ENCODE results near the gene IFI27.

The IFI27 gene

DNA sequence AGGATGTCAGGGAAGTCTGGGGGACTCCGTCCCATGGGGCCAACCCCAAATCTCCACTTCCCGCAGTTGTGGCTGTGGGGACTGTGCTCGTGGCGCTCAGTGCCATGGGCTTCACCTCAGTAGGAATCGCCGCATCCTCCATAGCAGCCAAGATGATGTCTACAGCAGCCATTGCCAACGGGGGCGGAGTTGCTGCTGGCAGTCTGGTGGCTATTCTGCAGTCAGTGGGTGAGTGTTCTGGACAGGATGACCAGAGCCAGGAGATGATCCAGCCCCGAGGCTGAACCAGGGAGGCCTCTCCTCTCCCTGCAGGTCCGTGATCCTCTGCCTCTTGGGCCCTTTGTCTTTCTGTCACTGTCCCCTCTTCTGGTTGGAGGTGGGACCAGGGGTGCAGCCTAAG, 8.8 kb upstream of the IFI27 start:
- H3K36me3 ChIP-seq (ENCODE audit: control insufficient read depth in 4 of 4, insufficient read depth in 4 of 4, low read length in 3 of 4), result peaks cover 0 to 8% (median under 1%) of the 10 kb centered on the region in 4 experiments
- no peak overlapping the region for H3K4me3 ChIP-seq (ENCODE audit: control insufficient read depth in 1 of 7, extremely low read depth in 1 of 7, insufficient read depth in 4 of 7, low read depth in 2 of 7, low read length in 6 of 7)
- DNase-seq, result no peak
- 98% methylated on average over 5 of the region's 10 CpGs for WGBS (ENCODE audit: insufficient coverage)
- H3K4me1 ChIP-seq (ENCODE audit: control extremely low read depth in 1 of 4, control insufficient read depth in 4 of 4, insufficient read depth in 4 of 4, low read length in 3 of 4), result no peaks in the 10 kb centered on the region
- ChIA-PET CTCF (no interaction called here), POLR2A (no interaction called here)
- H3K27me3 ChIP-seq (replicated peaks in 2 of 5; ENCODE audit: control insufficient read depth in 4 of 5, insufficient read depth in 5 of 5, low read length in 4 of 5), result no peaks in the 10 kb centered on the region
- H3K27ac ChIP-seq (ENCODE audit: insufficient read depth in 1 of 2, low read depth in 1 of 2, low read length in 2 of 2, poor library complexity in 1 of 2, severe bottlenecking in 2 of 2), result no peak overlapping the region
- H3K9me3 ChIP-seq (ENCODE audit: control extremely low read depth in 1 of 5, control insufficient read depth in 4 of 5, insufficient read depth in 2 of 5, low read depth in 1 of 5, low read length in 4 of 5), result no peaks in the 10 kb centered on the region

DNA sequence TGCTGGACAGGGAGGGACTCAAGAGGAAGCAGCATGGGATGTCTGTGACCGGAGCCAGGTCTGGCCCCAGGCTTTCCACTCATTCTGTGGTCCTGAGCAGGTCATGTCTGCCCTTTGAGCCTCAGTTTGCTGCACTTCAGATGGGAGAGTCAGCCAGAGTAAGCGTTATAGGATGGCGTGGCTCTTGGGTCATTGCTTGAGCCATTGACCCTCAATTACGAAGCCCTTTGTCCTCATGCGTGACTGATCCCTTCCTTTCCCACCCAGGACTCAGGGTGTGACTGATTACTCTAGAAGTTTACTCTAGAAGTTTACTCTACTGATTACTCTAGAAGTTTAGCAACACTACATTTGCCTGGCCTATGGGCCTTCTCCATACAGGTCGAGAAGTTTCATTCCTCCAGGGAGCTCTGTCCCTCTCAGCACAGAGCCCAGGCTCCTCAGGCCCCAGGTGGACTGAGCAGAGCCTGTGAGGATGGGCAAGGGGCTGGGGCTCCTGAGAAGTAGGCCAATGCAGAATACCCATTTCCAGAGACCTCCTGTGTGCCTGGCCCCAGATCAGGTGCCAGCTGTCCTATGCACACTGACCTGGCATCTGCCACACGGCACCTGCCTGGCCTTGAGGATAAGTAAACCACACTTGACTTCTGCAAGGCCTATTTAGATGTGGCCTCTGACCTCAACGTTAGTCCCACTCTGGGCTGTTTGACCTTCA, 7.6 kb upstream of the IFI27 start:
- no peak overlapping the region for H3K4me3 ChIP-seq (ENCODE audit: control insufficient read depth in 1 of 7, extremely low read depth in 1 of 7, insufficient read depth in 4 of 7, low read depth in 2 of 7, low read length in 6 of 7)
- H3K27me3 ChIP-seq (replicated peaks in 2 of 5; ENCODE audit: control insufficient read depth in 4 of 5, insufficient read depth in 5 of 5, low read length in 4 of 5), result no peaks in the 10 kb centered on the region
- no peak for DNase-seq
- no peaks in the 10 kb centered on the region for H3K4me1 ChIP-seq (ENCODE audit: control extremely low read depth in 1 of 4, control insufficient read depth in 4 of 4, insufficient read depth in 4 of 4, low read length in 3 of 4)
- WGBS (ENCODE audit: insufficient coverage), result 97% methylated on average over 7 of the region's 8 CpGs
- POLR2A ChIA-PET, result no interaction called here
- no peaks in the 10 kb centered on the region for H3K9me3 ChIP-seq (ENCODE audit: control extremely low read depth in 1 of 5, control insufficient read depth in 4 of 5, insufficient read depth in 2 of 5, low read depth in 1 of 5, low read length in 4 of 5)
- H3K27ac ChIP-seq (ENCODE audit: insufficient read depth in 1 of 2, low read depth in 1 of 2, low read length in 2 of 2, poor library complexity in 1 of 2, severe bottlenecking in 2 of 2), result no peak overlapping the region
- peaks cover 0 to 8% (median 0%) of the 10 kb centered on the region in 4 experiments for H3K36me3 ChIP-seq (ENCODE audit: control insufficient read depth in 4 of 4, insufficient read depth in 4 of 4, low read length in 3 of 4)
- CTCF ChIA-PET, result interaction anchor here (0.9 kb wide), 1 partner anchor 10 kb away, joined by 4 read pairs; no protein-coding TSS in a partner anchor

DNA sequence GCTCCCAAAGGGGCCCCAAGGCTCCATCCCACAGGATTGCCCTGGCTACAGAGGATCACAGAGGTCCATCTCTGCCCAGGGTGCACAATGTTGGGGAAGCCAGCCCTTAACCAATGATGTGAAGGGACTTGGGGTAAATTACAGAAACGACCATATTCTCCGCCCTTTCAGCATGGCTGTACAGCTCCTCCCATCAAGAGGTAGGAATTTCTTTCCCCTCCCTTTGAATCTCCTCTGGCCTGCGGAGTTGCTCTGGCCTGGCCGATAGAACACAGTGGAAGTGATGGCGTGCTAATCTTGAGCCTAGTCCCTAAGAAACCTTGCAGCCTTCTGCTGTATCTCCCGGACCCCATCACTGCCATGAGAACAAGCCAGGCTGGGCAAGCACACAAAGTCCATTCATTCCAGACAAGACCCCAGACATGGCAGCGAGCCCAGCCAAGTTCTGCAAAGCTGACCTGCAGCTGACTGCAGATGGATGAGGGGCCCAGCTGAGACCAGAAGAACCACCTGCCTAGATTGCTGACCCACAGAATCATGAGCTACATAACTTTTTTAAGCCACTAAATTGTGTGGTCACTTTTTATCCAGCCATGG, 6.9 kb upstream of the IFI27 start:
- no peaks in the 10 kb centered on the region for H3K9me3 ChIP-seq (ENCODE audit: control extremely low read depth in 1 of 5, control insufficient read depth in 4 of 5, insufficient read depth in 2 of 5, low read depth in 1 of 5, low read length in 4 of 5)
- CTCF ChIA-PET, result interaction anchor here (0.8 to 0.9 kb wide), 2 partner anchors 9 to 12 kb away, joined by 4 read pairs; no protein-coding TSS in a partner anchor
- no peak for DNase-seq
- POLR2A ChIA-PET, result no interaction called here
- H3K4me1 ChIP-seq (ENCODE audit: control extremely low read depth in 1 of 4, control insufficient read depth in 4 of 4, insufficient read depth in 4 of 4, low read length in 3 of 4), result no peaks in the 10 kb centered on the region
- no peak overlapping the region for H3K27ac ChIP-seq (ENCODE audit: insufficient read depth in 1 of 2, low read depth in 1 of 2, low read length in 2 of 2, poor library complexity in 1 of 2, severe bottlenecking in 2 of 2)
- H3K4me3 ChIP-seq (ENCODE audit: control insufficient read depth in 1 of 7, extremely low read depth in 1 of 7, insufficient read depth in 4 of 7, low read depth in 2 of 7, low read length in 6 of 7), result no peak overlapping the region
- peaks cover 0 to 3% (median 0%) of the 10 kb centered on the region in 4 experiments for H3K36me3 ChIP-seq (ENCODE audit: control insufficient read depth in 4 of 4, insufficient read depth in 4 of 4, low read length in 3 of 4)
- 86% methylated on average over 7 of the region's 7 CpGs for whole genome bisulfite sequencing (ENCODE audit: insufficient coverage)
- H3K27me3 ChIP-seq (replicated peaks in 2 of 5; ENCODE audit: control insufficient read depth in 4 of 5, insufficient read depth in 5 of 5, low read length in 4 of 5), result no peaks in the 10 kb centered on the region

DNA sequence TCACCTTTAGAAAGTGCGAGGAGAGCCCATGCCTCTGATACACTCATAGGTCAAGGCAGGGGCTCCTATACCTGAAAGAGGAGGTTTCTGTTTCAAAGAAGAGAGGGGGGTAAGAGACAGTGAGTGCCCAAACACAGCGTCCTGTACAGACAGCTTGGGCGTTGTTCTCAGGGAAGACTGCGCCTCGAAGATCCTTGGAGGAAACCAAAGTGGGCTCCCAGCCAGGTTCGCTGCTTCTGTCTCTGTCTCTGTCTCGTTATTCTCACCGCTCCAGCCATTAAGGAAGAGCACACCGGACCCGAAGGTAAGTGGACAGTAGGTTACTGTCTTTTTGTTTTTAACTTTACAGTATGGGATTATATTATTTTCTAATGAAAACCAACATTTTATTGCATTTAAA, 5.8 kb upstream of the IFI27 start:
- H3K27me3 ChIP-seq (replicated peaks in 2 of 5; ENCODE audit: control insufficient read depth in 4 of 5, insufficient read depth in 5 of 5, low read length in 4 of 5), result no peaks in the 10 kb centered on the region
- H3K4me1 ChIP-seq (ENCODE audit: control extremely low read depth in 1 of 4, control insufficient read depth in 4 of 4, insufficient read depth in 4 of 4, low read length in 3 of 4), result no peaks in the 10 kb centered on the region
- no peak overlapping the region for H3K27ac ChIP-seq (ENCODE audit: insufficient read depth in 1 of 2, low read depth in 1 of 2, low read length in 2 of 2, poor library complexity in 1 of 2, severe bottlenecking in 2 of 2)
- CTCF ChIA-PET, result no interaction called here
- POLR2A ChIA-PET, result no interaction called here
- H3K4me3 ChIP-seq (ENCODE audit: control insufficient read depth in 1 of 7, extremely low read depth in 1 of 7, insufficient read depth in 4 of 7, low read depth in 2 of 7, low read length in 6 of 7), result no peak overlapping the region
- no peak for DNase-seq
- WGBS (ENCODE audit: insufficient coverage), result 90% methylated on average over 8 of the region's 10 CpGs
- no peaks in the 10 kb centered on the region for H3K9me3 ChIP-seq (ENCODE audit: control extremely low read depth in 1 of 5, control insufficient read depth in 4 of 5, insufficient read depth in 2 of 5, low read depth in 1 of 5, low read length in 4 of 5)
- no peaks in the 10 kb centered on the region for H3K36me3 ChIP-seq (ENCODE audit: control insufficient read depth in 4 of 4, insufficient read depth in 4 of 4, low read length in 3 of 4)

DNA sequence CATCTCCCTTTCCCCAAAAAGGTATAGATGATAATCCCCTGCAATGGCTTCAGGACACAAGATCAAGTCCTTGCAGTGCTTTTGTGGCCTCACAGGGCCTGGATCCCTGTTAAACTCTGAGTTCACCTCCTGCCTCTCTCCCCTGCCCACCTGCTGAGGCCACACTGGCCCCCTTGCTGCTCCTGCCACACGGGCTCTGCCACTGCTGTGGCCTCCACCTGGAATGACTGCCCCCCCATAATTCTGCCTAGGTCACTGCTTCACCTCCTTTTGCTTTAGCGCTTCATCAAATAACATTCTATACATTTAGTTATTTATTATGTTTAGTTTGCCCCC, 653 bp upstream of the IFI27 start:
- CTCF ChIA-PET, result interaction anchor here (1.0 kb wide), 2 partner anchors 23 to 24 kb away, joined by 3 to 4 read pairs; no protein-coding TSS in a partner anchor
- 100% methylated on average over 1 of the region's 2 CpGs for WGBS (ENCODE audit: insufficient coverage)
- no peaks in the 10 kb centered on the region for H3K4me1 ChIP-seq (ENCODE audit: control extremely low read depth in 1 of 4, control insufficient read depth in 4 of 4, insufficient read depth in 4 of 4, low read length in 3 of 4)
- POLR2A ChIA-PET, result no interaction called here
- H3K4me3 ChIP-seq (ENCODE audit: control insufficient read depth in 1 of 7, extremely low read depth in 1 of 7, insufficient read depth in 4 of 7, low read depth in 2 of 7, low read length in 6 of 7), result no peak overlapping the region
- no peaks in the 10 kb centered on the region for H3K9me3 ChIP-seq (ENCODE audit: control extremely low read depth in 1 of 5, control insufficient read depth in 4 of 5, insufficient read depth in 2 of 5, low read depth in 1 of 5, low read length in 4 of 5)
- H3K36me3 ChIP-seq (ENCODE audit: control insufficient read depth in 4 of 4, insufficient read depth in 4 of 4, low read length in 3 of 4), result no peaks in the 10 kb centered on the region
- no peaks in the 10 kb centered on the region for H3K27me3 ChIP-seq (replicated peaks in 2 of 5; ENCODE audit: control insufficient read depth in 4 of 5, insufficient read depth in 5 of 5, low read length in 4 of 5)
- DNase-seq, result no peak
- H3K27ac ChIP-seq (ENCODE audit: insufficient read depth in 1 of 2, low read depth in 1 of 2, low read length in 2 of 2, poor library complexity in 1 of 2, severe bottlenecking in 2 of 2), result no peak overlapping the region

DNA sequence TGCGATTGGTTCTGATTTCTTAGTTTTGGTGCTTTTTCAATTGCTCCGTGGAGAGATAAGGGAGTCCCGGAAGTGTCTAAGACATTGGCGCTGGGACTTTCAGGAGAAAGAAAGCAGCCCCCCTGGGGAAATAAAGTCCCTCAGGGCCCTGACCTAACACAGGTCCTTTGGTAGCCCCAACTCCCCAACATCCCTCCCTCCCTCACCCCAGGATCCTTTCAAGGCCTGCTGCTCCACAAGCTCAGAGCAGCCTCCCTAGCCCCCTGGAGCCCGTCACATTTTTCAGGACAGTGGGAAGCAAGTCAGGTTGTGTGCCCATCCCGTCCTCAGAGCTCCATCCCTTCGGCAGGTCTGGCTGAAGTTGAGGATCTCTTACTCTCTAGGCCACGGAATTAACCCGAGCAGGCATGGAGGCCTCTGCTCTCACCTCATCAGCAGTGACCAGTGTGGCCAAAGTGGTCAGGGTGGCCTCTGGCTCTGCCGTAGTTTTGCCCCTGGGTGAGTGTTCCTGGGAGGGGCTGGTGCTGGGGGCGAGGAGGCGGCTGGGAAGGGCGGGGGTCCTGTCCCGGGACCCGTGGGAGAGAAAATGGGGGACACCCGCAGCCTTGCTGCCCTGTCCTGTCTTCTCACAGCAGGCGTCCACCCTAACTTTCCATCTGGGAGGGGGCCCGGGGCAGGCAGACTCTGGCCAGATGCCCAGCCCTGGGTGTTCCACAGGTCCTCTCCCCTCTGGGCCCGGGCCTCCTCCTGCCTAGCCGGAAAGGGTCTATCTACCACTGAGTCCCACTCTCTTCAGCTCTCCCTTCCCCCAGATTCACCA, 950 bp downstream of the IFI27 start:
- Histone ChIP-seq H3K4me3 (ENCODE audit: control insufficient read depth in 1 of 7, extremely low read depth in 1 of 7, insufficient read depth in 4 of 7, low read depth in 2 of 7, low read length in 6 of 7) (no peak overlapping the region), H3K36me3 (ENCODE audit: control insufficient read depth in 4 of 4, insufficient read depth in 4 of 4, low read length in 3 of 4) (no peaks in the 10 kb centered on the region), H3K27me3 (replicated peaks in 2 of 5; ENCODE audit: control insufficient read depth in 4 of 5, insufficient read depth in 5 of 5, low read length in 4 of 5) (peaks cover 0 to 2% (median 0%) of the 10 kb centered on the region in 5 experiments), H3K4me1 (ENCODE audit: control extremely low read depth in 1 of 4, control insufficient read depth in 4 of 4, insufficient read depth in 4 of 4, low read length in 3 of 4) (no peaks in the 10 kb centered on the region), H3K9me3 (ENCODE audit: control extremely low read depth in 1 of 5, control insufficient read depth in 4 of 5, insufficient read depth in 2 of 5, low read depth in 1 of 5, low read length in 4 of 5) (no peaks in the 10 kb centered on the region), H3K27ac (ENCODE audit: insufficient read depth in 1 of 2, low read depth in 1 of 2, low read length in 2 of 2, poor library complexity in 1 of 2, severe bottlenecking in 2 of 2) (no peak overlapping the region)
- ChIA-PET POLR2A (no interaction called here), CTCF (interaction anchor here (1.6 kb wide), 1 partner anchor 8 kb away, joined by 4 read pairs; no protein-coding TSS in a partner anchor)
- no peak for DNase-seq
- 92% methylated on average over 15 of the region's 20 CpGs for WGBS (ENCODE audit: insufficient coverage)

Measured in common myeloid progenitor, CD34-positive (primary cell).